GM23338 (cell line): ENCODE data around the gene BAHCC1. TPM values are rescaled to one million over a fixed set of nuclear protein-coding genes. Genes with fewer than 3 reads are reported as not detected.

Source experiments
- ATAC-seq: fragments of 200-7000 bp; cut with Tn5 transposase; 3 replicates; pipeline ENCODE4 v1.9.1; 2020
- DNase-seq: peaks from one replicate; pipeline ENCODE4 v3.0.0-alpha.2; 2015; ENCODE audit warnings: low spot score
- H2AFZ ChIP-seq: fragments of 200-600 bp; sonication (generic); 2 replicates; pipeline ENCODE4 v1.8.0; 2016; ENCODE audit warnings: antibody characterized with exemption, mild to moderate bottlenecking, moderate library complexity
- H3F3A ChIP-seq: fragments of 200-600 bp; sonication (generic); replicated peaks from 2 replicates; pipeline ENCODE4 v1.8.0; 2017; ENCODE audit warnings: antibody characterized with exemption, mixed run types, low read depth
- H3K27ac ChIP-seq: fragments of 200-600 bp; sonication (generic); 2 replicates; pipeline ENCODE4 v1.6.1; 2016; ENCODE audit warnings: low read depth
- H3K27me3 ChIP-seq: fragments of 200-600 bp; sonication (generic); 2 replicates; pipeline ENCODE4 v1.8.0; 2016; ENCODE audit warnings: mild to moderate bottlenecking, mixed run types, moderate library complexity; ENCODE audit not compliant: insufficient read depth
- H3K36me3 ChIP-seq: fragments of 200-600 bp; sonication (generic); 2 replicates; pipeline ENCODE4 v1.8.0; 2016; ENCODE audit warnings: mild to moderate bottlenecking; ENCODE audit not compliant: insufficient read depth
- H3K4me1 ChIP-seq: fragments of 200-600 bp; sonication (generic); 2 replicates; pipeline ENCODE4 v1.8.0; 2016; ENCODE audit warnings: mild to moderate bottlenecking, moderate library complexity; ENCODE audit not compliant: insufficient read depth
- H3K4me2 ChIP-seq: fragments of 200-600 bp; sonication (generic); 2 replicates; pipeline ENCODE4 v1.7.1; 2017; ENCODE audit warnings: mixed run types
- H3K4me3 ChIP-seq: fragments of 200-600 bp; sonication (generic); 2 replicates; pipeline ENCODE4 v1.6.1; 2016; ENCODE audit warnings: mixed run types
- H3K79me2 ChIP-seq: fragments of 200-600 bp; sonication (generic); replicated peaks from 2 replicates; pipeline ENCODE4 v1.8.0; 2017; ENCODE audit warnings: mild to moderate bottlenecking; ENCODE audit not compliant: insufficient read depth
- H3K9me2 ChIP-seq: fragments of 200-600 bp; sonication (generic); 2 replicates; pipeline ENCODE4 v1.8.0; 2017; ENCODE audit not compliant: insufficient read depth
- H4K20me1 ChIP-seq: fragments of 200-600 bp; sonication (generic); replicated peaks from 2 replicates; pipeline ENCODE4 v1.8.0; 2017; ENCODE audit warnings: mild to moderate bottlenecking; ENCODE audit not compliant: insufficient read depth
- H3K27ac Mint-ChIP-seq: 2 replicates; pipeline ENCODE4 v1.8.0; 2020; ENCODE audit warnings: inconsistent platforms, mild to moderate bottlenecking, moderate library complexity, mixed read lengths
- H3K27me3 Mint-ChIP-seq: 3 replicates; pipeline ENCODE4 v1.8.0; 2022; ENCODE audit warnings: low read depth, mild to moderate bottlenecking, moderate library complexity, mixed read lengths, inconsistent platforms; ENCODE audit not compliant: insufficient read depth, poor library complexity
- H3K36me3 Mint-ChIP-seq: 3 replicates; pipeline ENCODE4 v1.8.0; 2021; ENCODE audit warnings: low read depth, mild to moderate bottlenecking, inconsistent platforms, moderate library complexity, mixed read lengths
- H3K4me1 Mint-ChIP-seq: 3 replicates; pipeline ENCODE4 v1.8.0; 2020; ENCODE audit warnings: mild to moderate bottlenecking, inconsistent platforms, mixed read lengths
- H3K4me3 Mint-ChIP-seq: 3 replicates; pipeline ENCODE4 v1.8.0; 2021; ENCODE audit warnings: moderate library complexity, mild to moderate bottlenecking, inconsistent platforms, mixed read lengths
- H3K9me3 Mint-ChIP-seq: 3 replicates; pipeline ENCODE4 v1.8.0; 2020; ENCODE audit warnings: moderate library complexity, mild to moderate bottlenecking, inconsistent platforms, mixed read lengths
- CTCF ChIP-seq, 2 experiments: fragments of 200-600 bp in 1 of 2; sonication (generic) in 1 of 2; conservative IDR thresholded peaks; 2 replicates each; pipeline versions ENCODE4 v1.5.1 to v1.6.1; 2016 to 2017; ENCODE audit warnings: antibody characterized with exemption in 2 of 2, low read depth in 2 of 2, mild to moderate bottlenecking in 2 of 2, moderate library complexity in 1 of 2
- ETS1 ChIP-seq: IDR thresholded peaks from 2 replicates; pipeline ENCODE4 v1.6.1; 2016; ENCODE audit warnings: antibody characterized with exemption
- EZH2 ChIP-seq: fragments of 200-600 bp; sonication (generic); IDR thresholded peaks from one replicate; pipeline ENCODE4 v1.8.0; 2017; ENCODE audit warnings: antibody characterized with exemption, mild to moderate bottlenecking, low read depth; ENCODE audit not compliant: unreplicated experiment
- EZH2phosphoT487 ChIP-seq: fragments of 200-600 bp; sonication (generic); IDR thresholded peaks from one replicate; pipeline ENCODE4 v1.8.1; 2018; ENCODE audit warnings: antibody characterized with exemption; ENCODE audit not compliant: unreplicated experiment
- REST ChIP-seq: IDR thresholded peaks from one replicate; pipeline ENCODE4 v1.6.1; 2018; ENCODE audit warnings: antibody characterized with exemption; ENCODE audit not compliant: unreplicated experiment
- polyA plus RNA-seq: library from polyadenylated mRNA; unstranded; fragments of >200 nt; fragmentation: Nextera tagmentation; extraction: Ambion mirVana; gene quantifications from 2 replicates; pipeline ENCODE4 v1.2.1, GENCODE V29; 2016
- total RNA-seq: library from RNA; depleted of rRNA; stranded (reverse); fragments of >200 nt; shearing (Covaris generic); gene quantifications from 2 replicates; pipeline ENCODE4 v1.2.3, GENCODE V29; 2014

Gene BAHCC1
- total and polyA plus RNA-seq, 2 experiments from 2014 or later: 0.24 to 1.1 TPM

GRCh38 chr17:81389585-81389984 is 5.7 kb upstream of the BAHCC1 start:
- peak overlapping the region; percentile 66; the same call in 1 of the 2 replicates for H3K4me2 ChIP-seq
- H3K27me3 ChIP-seq: peaks cover 93% of the 10 kb centered on the region
- H4K20me1 ChIP-seq: peaks cover 10% of the 10 kb centered on the region
- H3K27ac ChIP-seq: no peak overlapping the region
- no peak overlapping the region for H3K27ac Mint-ChIP-seq
- peaks cover 88% of the 10 kb centered on the region for H3K27me3 Mint-ChIP-seq
- H3K36me3 ChIP-seq: no peaks in the 10 kb centered on the region
- H3K4me3 ChIP-seq: peak overlapping the region; percentile 30; the same call in 1 of the 2 replicates
- H3K4me1 ChIP-seq: peaks cover 57% of the 10 kb centered on the region
- TF ChIP-seq REST (no peak), CTCF (conservative IDR thresholded peaks at IDR 0.05; ENCODE audit: low read depth in 2 of 2) (no peak), EZH2phosphoT487 (no peak), EZH2 (peak; percentile 1), ETS1 (no peak)
- H3K9me3 Mint-ChIP-seq: no peaks in the 10 kb centered on the region; the same call in 1 of the 3 replicates
- no peak overlapping the region for H2AFZ ChIP-seq
- no peaks in the 10 kb centered on the region; the same call in 2 of the 3 replicates for H3K36me3 Mint-ChIP-seq
- H3K4me1 Mint-ChIP-seq: peaks cover 32% of the 10 kb centered on the region
- DNase-seq (peak; percentile 13), ATAC-seq (no peak)
- 0 out of 2 replicates have a peak, but pooled peaks cover 11% of the 10 kb centered on the region for H3F3A ChIP-seq
- H3K79me2 ChIP-seq: no peaks in the 10 kb centered on the region
- H3K4me3 Mint-ChIP-seq: no peak overlapping the region; the same call in 2 of the 3 replicates
- no peaks in the 10 kb centered on the region for H3K9me2 ChIP-seq

GRCh38 chr17:81390029-81390872 is 5.0 kb upstream of the BAHCC1 start:
- peaks cover 58% of the 10 kb centered on the region for H3K4me1 ChIP-seq
- H3K4me3 ChIP-seq: peak overlapping the region; percentile 30; the same call in 1 of the 2 replicates
- DNase-seq (no peak), ATAC-seq (0 out of 3 replicates have a peak, but pooled peaks have one; percentile 0)
- 0 out of 2 replicates have a peak, but pooled peaks cover 11% of the 10 kb centered on the region for H3F3A ChIP-seq
- peaks cover 86% of the 10 kb centered on the region for H3K27me3 Mint-ChIP-seq
- H2AFZ ChIP-seq: no peak overlapping the region
- H3K4me2 ChIP-seq: peak overlapping the region; percentile 66; the same call in 1 of the 2 replicates
- H3K27me3 ChIP-seq: peaks cover 89% of the 10 kb centered on the region
- no peak overlapping the region for H3K27ac Mint-ChIP-seq
- H3K9me2 ChIP-seq: no peaks in the 10 kb centered on the region
- H3K27ac ChIP-seq: no peak overlapping the region
- no peaks in the 10 kb centered on the region; the same call in 2 of the 3 replicates for H3K36me3 Mint-ChIP-seq
- H4K20me1 ChIP-seq: peaks cover 10% of the 10 kb centered on the region
- peaks cover 38% of the 10 kb centered on the region for H3K4me1 Mint-ChIP-seq
- H3K9me3 Mint-ChIP-seq: no peaks in the 10 kb centered on the region; the same call in 1 of the 3 replicates
- no peaks in the 10 kb centered on the region for H3K36me3 ChIP-seq
- H3K4me3 Mint-ChIP-seq: no peak overlapping the region; the same call in 2 of the 3 replicates
- H3K79me2 ChIP-seq: no peaks in the 10 kb centered on the region
- TF ChIP-seq REST (no peak), CTCF (conservative IDR thresholded peaks at IDR 0.05; ENCODE audit: low read depth in 2 of 2) (no peak)
